AG10803 (cell line): ENCODE data around the gene MAU2.

Experiments used
- DNase-seq: peaks from one replicate; pipeline ENCODE4 v3.0.0; 2010; ENCODE audit warnings: low read depth
- H3K4me3 ChIP-seq: 2 replicates; pipeline ENCODE4 v1.5.1; 2011; ENCODE audit warnings: mild to moderate bottlenecking, low read length, control low read depth
- TF ChIP-seq, protein P1 (sequence below): conservative IDR thresholded peaks from 2 replicates; pipeline ENCODE4 v1.5.1; 2011; ENCODE audit warnings: mild to moderate bottlenecking, low read length, control low read depth, inconsistent platforms

MAU2 gene

DNA sequence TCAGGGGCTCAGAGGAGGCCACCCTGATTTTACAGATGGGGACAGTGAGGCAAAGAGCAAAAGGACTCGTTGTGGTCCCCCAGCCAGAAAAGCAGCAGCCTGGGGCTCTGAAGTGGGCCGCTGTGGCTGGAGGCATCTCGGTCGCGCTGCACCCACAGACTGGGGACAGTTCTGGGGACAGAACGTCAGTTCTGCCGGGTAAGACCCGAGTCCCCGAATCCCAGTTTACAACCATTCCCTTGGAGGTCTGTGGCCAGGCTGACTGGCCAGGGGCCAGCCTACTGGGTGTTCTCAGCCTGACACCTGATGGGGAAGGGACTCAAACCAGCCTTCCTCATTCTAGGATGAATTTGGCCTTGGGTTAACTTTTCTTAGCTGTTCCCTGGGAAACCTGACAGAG, 14.4 kb upstream of the MAU2 start:
- TF ChIP-seq, protein P1, sequence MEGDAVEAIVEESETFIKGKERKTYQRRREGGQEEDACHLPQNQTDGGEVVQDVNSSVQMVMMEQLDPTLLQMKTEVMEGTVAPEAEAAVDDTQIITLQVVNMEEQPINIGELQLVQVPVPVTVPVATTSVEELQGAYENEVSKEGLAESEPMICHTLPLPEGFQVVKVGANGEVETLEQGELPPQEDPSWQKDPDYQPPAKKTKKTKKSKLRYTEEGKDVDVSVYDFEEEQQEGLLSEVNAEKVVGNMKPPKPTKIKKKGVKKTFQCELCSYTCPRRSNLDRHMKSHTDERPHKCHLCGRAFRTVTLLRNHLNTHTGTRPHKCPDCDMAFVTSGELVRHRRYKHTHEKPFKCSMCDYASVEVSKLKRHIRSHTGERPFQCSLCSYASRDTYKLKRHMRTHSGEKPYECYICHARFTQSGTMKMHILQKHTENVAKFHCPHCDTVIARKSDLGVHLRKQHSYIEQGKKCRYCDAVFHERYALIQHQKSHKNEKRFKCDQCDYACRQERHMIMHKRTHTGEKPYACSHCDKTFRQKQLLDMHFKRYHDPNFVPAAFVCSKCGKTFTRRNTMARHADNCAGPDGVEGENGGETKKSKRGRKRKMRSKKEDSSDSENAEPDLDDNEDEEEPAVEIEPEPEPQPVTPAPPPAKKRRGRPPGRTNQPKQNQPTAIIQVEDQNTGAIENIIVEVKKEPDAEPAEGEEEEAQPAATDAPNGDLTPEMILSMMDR, result no peak
- H3K4me3 ChIP-seq, result no peak overlapping the region
- DNase-seq, result no peak

DNA sequence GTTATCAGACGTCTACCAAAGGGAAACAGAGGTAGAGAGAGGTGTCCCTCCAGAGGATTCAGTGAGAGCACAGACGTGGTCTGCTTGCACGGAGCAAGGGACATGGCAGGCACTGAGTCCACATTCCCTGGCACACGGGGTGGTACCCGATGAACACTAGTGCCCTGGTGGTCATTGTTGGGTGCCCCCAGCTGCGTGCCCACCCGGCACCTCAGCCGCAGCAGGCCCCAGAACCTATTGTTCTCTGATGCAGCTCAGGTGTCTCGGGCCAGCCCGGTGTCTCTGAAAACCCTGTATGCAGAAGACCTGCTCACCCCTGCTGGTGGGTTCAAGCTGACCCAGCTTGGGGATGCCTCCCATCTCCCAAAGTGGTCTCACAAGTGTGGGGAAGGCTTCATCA, 12.3 kb upstream of the MAU2 start:
- no peak for DNase-seq
- TF ChIP-seq, protein P1, result no peak
- H3K4me3 ChIP-seq, result no peak overlapping the region

DNA sequence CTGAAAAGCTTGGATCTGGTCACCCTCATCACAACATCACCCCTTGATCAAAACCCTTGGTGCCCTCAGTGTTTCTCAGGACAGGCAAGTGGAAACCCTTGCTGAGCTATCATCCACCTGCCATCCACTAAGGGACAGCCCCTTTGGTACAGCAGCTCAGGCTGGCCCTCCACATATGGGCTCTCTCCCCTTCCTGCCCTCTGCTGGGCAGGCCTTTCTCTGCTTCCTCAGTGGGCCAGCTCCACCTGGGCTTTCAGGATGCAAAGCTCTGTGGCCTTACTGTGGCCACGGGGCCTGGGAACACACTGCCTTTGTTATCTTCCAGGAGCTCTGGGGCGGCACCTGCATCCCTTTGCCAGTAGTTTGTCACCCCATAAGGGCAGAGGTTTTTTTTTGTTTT, 5.2 kb upstream of the MAU2 start:
- TF ChIP-seq, protein P1, result no peak
- no peak for DNase-seq
- no peak overlapping the region for H3K4me3 ChIP-seq

DNA sequence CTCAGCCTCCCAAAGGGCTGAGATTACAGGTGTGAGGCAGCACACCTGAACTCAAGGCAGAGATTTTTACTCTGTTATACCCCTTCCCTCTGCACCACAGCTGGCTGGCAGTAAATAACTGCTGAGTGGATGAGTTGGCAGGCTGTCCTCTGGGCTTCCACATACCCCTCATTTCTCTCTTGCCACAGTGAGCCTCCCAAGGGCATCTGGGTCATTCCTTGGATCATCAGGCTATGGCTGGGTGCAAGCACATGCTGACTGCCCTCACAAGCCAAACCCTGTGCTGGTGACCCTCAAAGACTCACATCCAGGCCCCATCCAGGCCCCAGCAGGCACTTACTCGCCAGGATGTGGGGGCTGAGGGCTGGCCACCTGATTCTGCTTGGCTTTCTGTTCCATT, 4.5 kb upstream of the MAU2 start:
- no peak for DNase-seq
- H3K4me3 ChIP-seq, result no peak overlapping the region
- TF ChIP-seq, protein P1, result no peak

DNA sequence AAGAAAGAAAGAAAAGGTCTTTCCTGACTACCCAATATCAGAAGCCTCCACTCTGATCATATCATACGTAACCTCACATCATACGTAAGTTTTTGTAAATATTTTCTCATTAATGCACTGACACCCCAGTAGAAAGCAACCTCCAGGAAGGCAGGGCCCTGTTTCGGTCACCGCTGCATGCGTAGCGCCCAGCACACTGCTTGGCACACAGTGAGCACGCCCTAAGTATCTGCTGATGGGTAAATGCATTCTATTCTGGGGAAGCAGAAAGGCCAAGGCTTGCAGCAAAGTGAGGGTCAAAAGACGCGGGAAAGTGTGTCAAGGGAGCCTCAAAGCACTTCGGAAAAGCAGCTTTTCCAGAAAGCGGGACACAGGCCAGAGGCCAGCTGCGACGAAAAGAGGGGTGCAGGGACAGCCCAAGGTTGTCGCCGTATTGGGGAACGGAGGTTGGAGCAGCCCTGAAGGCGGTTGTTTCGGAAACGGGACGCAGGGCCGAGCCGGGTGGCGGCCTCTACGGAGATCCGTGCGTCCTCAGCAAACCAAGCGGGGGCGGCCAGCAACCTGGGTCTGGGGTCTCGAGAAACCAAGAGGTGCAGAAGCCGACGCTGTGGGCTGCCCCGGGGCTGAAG, 783 bp upstream of the MAU2 start:
- no peak for DNase-seq
- TF ChIP-seq, protein P1, result no peak
- peak overlapping the region; percentile 99 for H3K4me3 ChIP-seq

DNA sequence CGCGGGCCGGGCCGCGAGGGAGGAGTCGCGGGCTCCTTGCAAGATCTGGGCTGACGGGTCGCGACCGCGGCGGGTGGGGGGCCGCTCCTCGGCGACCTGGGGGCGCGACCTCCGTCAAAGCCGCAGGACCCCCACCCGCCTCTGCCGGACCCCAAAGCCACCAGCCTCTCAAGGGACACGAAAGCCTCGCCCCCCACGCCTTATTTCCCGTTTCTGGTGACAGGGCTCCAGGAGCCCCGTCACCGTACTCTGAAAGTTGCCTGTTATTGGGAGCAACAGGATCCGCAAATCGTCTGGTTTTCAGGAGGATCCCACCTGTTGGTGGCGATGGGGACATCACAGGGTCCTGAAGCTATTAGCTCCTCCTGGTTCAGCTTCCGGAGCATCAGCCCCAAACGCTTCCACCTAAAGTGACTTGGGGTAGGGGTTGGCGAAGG, 530 bp downstream of the MAU2 start:
- TF ChIP-seq, protein P1, result peak; percentile 9; the same call in 1 of the 2 replicates
- DNase-seq, result peak; percentile 23
- H3K4me3 ChIP-seq, result peak overlapping the region; percentile 99

DNA sequence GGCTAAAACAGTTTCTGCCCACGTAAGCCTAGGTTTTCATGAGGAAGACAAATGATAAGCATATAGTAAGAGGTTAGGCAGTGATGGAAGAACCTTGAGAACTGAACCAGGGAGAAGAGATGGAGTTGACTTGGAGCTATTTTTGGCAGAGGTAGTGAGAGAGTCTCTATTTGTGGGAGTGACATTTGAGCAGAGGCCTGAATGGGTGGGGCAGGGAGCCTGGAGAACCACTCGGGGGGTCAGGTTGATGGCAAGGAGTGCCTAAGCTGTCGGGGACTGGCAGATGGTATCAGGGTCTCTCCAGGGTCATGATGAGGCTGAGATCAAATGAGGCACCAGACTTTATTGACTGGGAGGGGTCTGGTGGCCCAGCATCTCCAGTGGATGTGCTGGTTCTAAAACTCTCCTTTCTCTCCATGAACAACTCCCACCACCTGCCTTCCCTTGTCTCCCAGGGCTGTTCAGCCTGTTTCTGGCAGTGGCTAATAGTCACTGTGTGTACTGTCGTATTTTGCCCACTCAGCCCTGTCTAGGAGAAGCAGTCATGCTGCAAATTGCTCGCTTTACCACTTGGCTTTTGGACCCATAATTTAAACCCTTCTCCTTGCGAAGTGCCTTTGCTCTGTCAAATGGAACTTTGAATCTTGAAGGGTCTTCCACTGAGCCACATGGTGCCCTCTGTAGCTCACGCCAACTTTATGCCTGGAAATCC, 3.6 kb downstream of the MAU2 start:
- DNase-seq, result no peak
- no peak overlapping the region for H3K4me3 ChIP-seq
- TF ChIP-seq, protein P1, result no peak
